Gastroesophageal sphincter (tissue), 4 donors: ENCODE measurements around the gene PDXP. TPM values are rescaled to one million over a fixed set of nuclear protein-coding genes. Genes with fewer than 3 reads are reported as not detected.

Experiments
- ATAC-seq: fragments of 150-250 bp; one replicate; pipeline ENCODE4 v1.9.1; 2016; ENCODE audit warnings: mild to moderate bottlenecking, moderate library complexity
- H3K27ac ChIP-seq, 4 donors: fragments of 200-600 bp; sonication (generic) in 3 of 4; 1 replicate in 3 of 4; 2 replicates in 1 of 4; pipeline ENCODE4 v1.5.1; 2016 to 2019
- H3K27me3 ChIP-seq: fragments of 200-600 bp; sonication (generic); one replicate; pipeline ENCODE4 v1.5.1; 2019
- H3K36me3 ChIP-seq, 2 donors: fragments of 200-600 bp; sonication (generic); one replicate each; pipeline ENCODE4 v1.5.1; 2019; ENCODE audit warnings: control low read depth in 1 of 2
- H3K4me1 ChIP-seq, 3 donors: fragments of 200-600 bp; sonication (generic); 1 replicate in 2 of 3; 2 replicates in 1 of 3; pipeline ENCODE4 v1.5.1; 2016 to 2019; ENCODE audit warnings: control low read depth in 2 of 3
- H3K4me3 ChIP-seq, 2 donors: fragments of 200-600 bp; sonication (generic); one replicate each; pipeline ENCODE4 v1.5.1; 2019; ENCODE audit warnings: mild to moderate bottlenecking in 1 of 2, moderate library complexity in 1 of 2
- H3K9me3 ChIP-seq, 3 donors: fragments of 200-600 bp; sonication (generic); one replicate each; pipeline ENCODE4 v1.5.1; 2017 to 2019; ENCODE audit warnings: control low read depth in 2 of 3
- EP300 ChIP-seq: sonication (generic); formaldehyde crosslinking; IDR thresholded peaks from one replicate; pipeline ENCODE4 v1.6.1; 2017; ENCODE audit warnings: antibody characterized with exemption, mild to moderate bottlenecking
- POLR2A ChIP-seq, 2 donors: fragments of 450-650 bp; IDR thresholded peaks; one replicate each; pipeline ENCODE4 v1.6.1; 2017; ENCODE audit warnings: antibody characterized with exemption in 2 of 2, mild to moderate bottlenecking in 2 of 2, moderate library complexity in 1 of 2
- POLR2AphosphoS5 ChIP-seq: sonication (generic); formaldehyde crosslinking; IDR thresholded peaks from one replicate; pipeline ENCODE4 v1.6.1; 2017; ENCODE audit warnings: antibody characterized with exemption
- WGBS, 2 donors: methylation state at CpG; one replicate each; pipeline ENCODE4 v1.1.5; 2018; ENCODE audit warnings: low coverage in 1 of 2; 5-methylcytosine and 5-hydroxymethylcytosine counted together
- total RNA-seq, 4 donors: library from RNA; depleted of rRNA; stranded (reverse); fragments of >200 nt; gene quantifications; one replicate each; pipeline ENCODE4 v1.1.0, GENCODE V29; 2016
- TF ChIP-seq, protein P1 (sequence below), 4 experiments: fragments of 200-600 bp in 2 of 4; fragments of 450-650 bp in 2 of 4; sonication (generic) in 1 of 4; IDR thresholded peaks; one replicate each; pipeline ENCODE4 v1.5.1; 2017 to 2019; ENCODE audit warnings: antibody characterized with exemption in 4 of 4, mild to moderate bottlenecking in 2 of 4, moderate library complexity in 2 of 4

The PDXP gene
- total RNA-seq, 4 donors from 2014 or later: 9.2 to 19.3 (median 17.2) TPM

- H3K27me3 ChIP-seq: no peaks in the 10 kb centered on the region
- H3K27ac ChIP-seq: peak overlapping the region in 3 of 4 donors; percentile 85 to 88 (median 85)
- 10 to 13% methylated on average over 3 to 5 of the region's 68 CpGs for WGBS, 2 donors
- peak overlapping the region; percentile 41 to 75 for H3K4me3 ChIP-seq
- TF ChIP-seq EP300 (no peak), POLR2A (IDR thresholded peaks at IDR 0.05) (no peak), POLR2AphosphoS5 (no peak)
- TF ChIP-seq, protein P1, sequence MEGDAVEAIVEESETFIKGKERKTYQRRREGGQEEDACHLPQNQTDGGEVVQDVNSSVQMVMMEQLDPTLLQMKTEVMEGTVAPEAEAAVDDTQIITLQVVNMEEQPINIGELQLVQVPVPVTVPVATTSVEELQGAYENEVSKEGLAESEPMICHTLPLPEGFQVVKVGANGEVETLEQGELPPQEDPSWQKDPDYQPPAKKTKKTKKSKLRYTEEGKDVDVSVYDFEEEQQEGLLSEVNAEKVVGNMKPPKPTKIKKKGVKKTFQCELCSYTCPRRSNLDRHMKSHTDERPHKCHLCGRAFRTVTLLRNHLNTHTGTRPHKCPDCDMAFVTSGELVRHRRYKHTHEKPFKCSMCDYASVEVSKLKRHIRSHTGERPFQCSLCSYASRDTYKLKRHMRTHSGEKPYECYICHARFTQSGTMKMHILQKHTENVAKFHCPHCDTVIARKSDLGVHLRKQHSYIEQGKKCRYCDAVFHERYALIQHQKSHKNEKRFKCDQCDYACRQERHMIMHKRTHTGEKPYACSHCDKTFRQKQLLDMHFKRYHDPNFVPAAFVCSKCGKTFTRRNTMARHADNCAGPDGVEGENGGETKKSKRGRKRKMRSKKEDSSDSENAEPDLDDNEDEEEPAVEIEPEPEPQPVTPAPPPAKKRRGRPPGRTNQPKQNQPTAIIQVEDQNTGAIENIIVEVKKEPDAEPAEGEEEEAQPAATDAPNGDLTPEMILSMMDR (IDR thresholded peaks at IDR 0.05): no peak
- H3K9me3 ChIP-seq: no peaks in the 10 kb centered on the region
- peaks cover 0 to 53% (median 28%) of the 10 kb centered on the region in 3 donors for H3K4me1 ChIP-seq
- no peak for ATAC-seq
- no peaks in the 10 kb centered on the region for H3K36me3 ChIP-seq
Observed at GRCh38 chr22:37659066-37659896, 758 bp downstream of the PDXP start.

- peak overlapping the region in 1 of 2 donors; percentile 75 for H3K4me3 ChIP-seq
- H3K36me3 ChIP-seq: peaks cover 0 to 3% of the 10 kb centered on the region in 2 donors
- 68 to 70% methylated on average over 2 to 6 of the region's 14 CpGs for WGBS, 2 donors
- H3K4me1 ChIP-seq: peaks cover 0 to 53% (median 28%) of the 10 kb centered on the region in 3 donors
- H3K9me3 ChIP-seq: no peaks in the 10 kb centered on the region
- no peak for ATAC-seq
- TF ChIP-seq EP300 (no peak), POLR2A (IDR thresholded peaks at IDR 0.05) (no peak), POLR2AphosphoS5 (no peak)
- TF ChIP-seq, protein P1 (IDR thresholded peaks at IDR 0.05): no peak
- H3K27ac ChIP-seq: peak overlapping the region in 3 of 4 donors; percentile 85 to 88 (median 85)
- no peaks in the 10 kb centered on the region for H3K27me3 ChIP-seq
Observed at GRCh38 chr22:37659897-37660708, 1.6 kb downstream of the PDXP start.

GRCh38 chr22:37660709-37661045 is 2.2 kb downstream of the PDXP start:
- H3K27me3 ChIP-seq: no peaks in the 10 kb centered on the region
- no peak for ATAC-seq
- no peak for TF ChIP-seq POLR2AphosphoS5
- peaks cover 0 to 9% of the 10 kb centered on the region in 2 donors for H3K36me3 ChIP-seq
- WGBS, 2 donors: no CpG with 5 or more reads among the region's 2 CpGs
- peaks cover 0 to 53% (median 28%) of the 10 kb centered on the region in 3 donors for H3K4me1 ChIP-seq
- no peak overlapping the region for H3K4me3 ChIP-seq
- H3K27ac ChIP-seq: peak overlapping the region in 3 of 4 donors; percentile 85 to 87 (median 85)
- no peaks in the 10 kb centered on the region for H3K9me3 ChIP-seq

- peaks cover 0 to 53% (median 28%) of the 10 kb centered on the region in 3 donors for H3K4me1 ChIP-seq
- H3K27me3 ChIP-seq: no peaks in the 10 kb centered on the region
- WGBS, 2 donors: 15 to 25% methylated on average over 5 to 7 of the region's 12 CpGs
- H3K9me3 ChIP-seq: no peaks in the 10 kb centered on the region
- no peak for TF ChIP-seq POLR2AphosphoS5
- TF ChIP-seq, protein P1 (IDR thresholded peaks at IDR 0.05): peak in 3 of 4 experiments; percentile 43 to 68 (median 54)
- peaks cover 0 to 16% of the 10 kb centered on the region in 2 donors for H3K36me3 ChIP-seq
- peak overlapping the region; percentile 30 to 87 (median 85) for H3K27ac ChIP-seq
- ATAC-seq: no peak
- H3K4me3 ChIP-seq: no peak overlapping the region
Observed at GRCh38 chr22:37661160-37661924, 2.8 kb downstream of the PDXP start.

DNA sequence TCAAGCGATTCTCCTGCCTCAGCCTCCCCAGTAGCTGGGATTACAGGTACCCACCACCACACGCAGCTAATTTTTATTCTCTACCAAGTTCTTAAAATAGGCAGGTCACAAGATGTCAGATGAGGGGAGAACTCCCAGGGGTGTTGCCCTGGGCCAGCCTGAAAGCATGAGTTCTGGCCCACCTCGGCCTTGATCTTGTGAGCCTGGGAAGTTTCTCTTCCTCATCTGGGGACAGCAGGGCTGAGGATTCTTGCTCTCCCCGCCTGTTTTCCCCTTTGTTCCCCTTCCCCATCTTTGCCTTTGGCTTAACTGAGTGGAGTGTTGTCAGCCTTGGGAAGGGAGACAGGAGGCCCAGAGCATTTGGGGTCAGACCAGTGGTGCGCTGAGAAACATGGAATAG is 3.5 kb downstream of the PDXP start:
- no peak overlapping the region for H3K4me3 ChIP-seq
- no peaks in the 10 kb centered on the region for H3K27me3 ChIP-seq
- no peak for TF ChIP-seq POLR2AphosphoS5
- no peak for TF ChIP-seq EP300
- TF ChIP-seq POLR2A (IDR thresholded peaks at IDR 0.05): no peak
- TF ChIP-seq, protein P1 (IDR thresholded peaks at IDR 0.05): no peak
- no peaks in the 10 kb centered on the region for H3K9me3 ChIP-seq
- ATAC-seq: no peak
- H3K27ac ChIP-seq: peak overlapping the region; percentile 30 to 85 (median 80)
- H3K36me3 ChIP-seq: peaks cover 0 to 22% of the 10 kb centered on the region in 2 donors
- 60 to 80% methylated on average over 1 of the region's 5 CpGs for WGBS, 2 donors
- H3K4me1 ChIP-seq: peaks cover 0 to 53% (median 28%) of the 10 kb centered on the region in 3 donors
